H1 (cell line): ENCODE results near the gene DBP. TPM values are rescaled to one million over a fixed set of nuclear protein-coding genes. Genes with fewer than 3 reads are reported as not detected.

ENCODE experiments used
- CTCF ChIA-PET: fragments of 300-600 bp; sonication (Branson Sonifier 250); formaldehyde crosslinking; loops from one replicate; lab custom pipeline; 2021; ENCODE audit not compliant: partially characterized antibody; lab: Charles Lee
- POLR2A ChIA-PET: fragments of 300-600 bp; sonication (Branson Sonifier 250); formaldehyde crosslinking; loops from one replicate; lab custom pipeline; 2021; ENCODE audit warnings: inconsistent platforms; ENCODE audit not compliant: partially characterized antibody; lab: Charles Lee
- DNase-seq, 2 experiments: peaks; one replicate each; pipeline versions ENCODE4 v3.0.0 to v3.0.0-alpha.2; 2010 to 2022; ENCODE audit warnings: low spot score in 2 of 2, low read depth in 1 of 2, mixed read lengths in 1 of 2
- FAIRE-seq: peaks from 2 replicates; lab custom pipeline; 2011; peaks lifted over from hg19 to GRCh38; lab: Jason Lieb, UNC
- H2AFZ ChIP-seq: 2 replicates; pipeline ENCODE4 v1.8.1; 2012; ENCODE audit warnings: low read length, inconsistent platforms
- H2AK5ac ChIP-seq: 2 replicates; pipeline ENCODE4 v1.6.1; 2013; ENCODE audit warnings: low read depth, low read length
- H2BK120ac ChIP-seq: replicated peaks from 2 replicates; pipeline ENCODE3; 2013; ENCODE audit warnings: low read depth, low read length, inconsistent platforms
- H2BK12ac ChIP-seq: 2 replicates; pipeline ENCODE4 v1.6.1; 2013; ENCODE audit warnings: low read depth, low read length
- H2BK15ac ChIP-seq: 2 replicates; pipeline ENCODE4 v1.6.1; 2013; ENCODE audit warnings: low read length
- H2BK20ac ChIP-seq: 2 replicates; pipeline ENCODE4 v1.6.1; 2013; ENCODE audit warnings: low read length
- H2BK5ac ChIP-seq: 2 replicates; pipeline ENCODE4 v1.6.1; 2013; ENCODE audit warnings: low read depth, low read length
- H3K14ac ChIP-seq: 2 replicates; pipeline ENCODE4 v1.6.1; 2013; ENCODE audit warnings: inconsistent platforms; ENCODE audit not compliant: insufficient read length
- H3K18ac ChIP-seq: 2 replicates; pipeline ENCODE4 v1.6.1; 2013; ENCODE audit warnings: low read length; ENCODE audit errors: extremely low read depth
- H3K23ac ChIP-seq: 2 replicates; pipeline ENCODE4 v1.6.1; 2013; ENCODE audit warnings: inconsistent platforms; ENCODE audit not compliant: insufficient read length
- H3K23me2 ChIP-seq: 2 replicates; pipeline ENCODE4 v1.6.1; 2013; ENCODE audit warnings: low read depth, low read length
- H3K27ac ChIP-seq: 2 replicates; pipeline ENCODE4 v1.6.1; 2011; ENCODE audit warnings: low read depth, low read length, inconsistent platforms
- H3K27me3 ChIP-seq, 4 experiments: replicated peaks in 1 of 4; 1 replicate in 1 of 4; 2 replicates in 3 of 4; pipeline versions ENCODE4 v1.6.1 to v1.8.1; 2011 to 2013; ENCODE audit warnings: low read length in 3 of 4, mild to moderate bottlenecking in 3 of 4, inconsistent platforms in 2 of 4, mixed read lengths in 2 of 4, moderate library complexity in 1 of 4; ENCODE audit not compliant: control insufficient read depth in 3 of 4, insufficient read depth in 3 of 4; ENCODE audit errors: extremely low read depth in 1 of 4
- H3K36me3 ChIP-seq, 4 experiments: 2 replicates each; pipeline versions ENCODE4 v1.6.1 to v1.8.1; 2011 to 2013; ENCODE audit warnings: mild to moderate bottlenecking in 4 of 4, low read length in 3 of 4, moderate library complexity in 2 of 4, control low read depth in 1 of 4, inconsistent platforms in 1 of 4; ENCODE audit not compliant: insufficient read depth in 4 of 4, control insufficient read depth in 2 of 4
- H3K4ac ChIP-seq: replicated peaks from 2 replicates; pipeline ENCODE3; 2013; ENCODE audit warnings: low read length, low read depth, mixed read lengths, inconsistent platforms; ENCODE audit not compliant: insufficient read length
- H3K4me1 ChIP-seq, 4 experiments: replicated peaks in 1 of 4; 1 replicate in 1 of 4; 2 replicates in 3 of 4; pipeline versions ENCODE4 v1.6.1 to v1.8.1; 2011 to 2013; ENCODE audit warnings: low read length in 3 of 4, inconsistent platforms in 2 of 4, mixed read lengths in 1 of 4; ENCODE audit not compliant: insufficient read depth in 4 of 4, control insufficient read depth in 3 of 4
- H3K4me2 ChIP-seq, 2 experiments: 2 replicates each; pipeline versions ENCODE4 v1.6.1 to v1.8.1; 2011 to 2013; ENCODE audit warnings: low read depth in 2 of 2, low read length in 2 of 2, control low read depth in 1 of 2, inconsistent platforms in 1 of 2, mild to moderate bottlenecking in 1 of 2; ENCODE audit not compliant: insufficient read depth in 1 of 2
- H3K4me3 ChIP-seq, 4 experiments: fragments of 200-600, 300-600 bp in 1 of 4; sonication (generic), shearing (Covaris generic), sonication (Bioruptor Twin) in 1 of 4; 2 replicates each; pipeline versions ENCODE4 v1.5.1 to v1.8.1; 2011 to 2016; ENCODE audit warnings: low read length in 4 of 4, low read depth in 3 of 4, control low read depth in 2 of 4, inconsistent platforms in 2 of 4, mild to moderate bottlenecking in 2 of 4, mixed read lengths in 1 of 4, moderate library complexity in 1 of 4; ENCODE audit not compliant: insufficient read depth in 2 of 4; ENCODE audit errors: extremely low read depth in 1 of 4
- H3K56ac ChIP-seq: replicated peaks from 2 replicates; pipeline ENCODE3; 2013; ENCODE audit warnings: low read depth, mild to moderate bottlenecking, mixed read lengths, low read length, inconsistent platforms; ENCODE audit not compliant: insufficient read length
- H3K79me1 ChIP-seq: 2 replicates; pipeline ENCODE4 v1.6.1; 2013; ENCODE audit warnings: low read depth, low read length, control low read depth
- H3K79me2 ChIP-seq, 2 experiments: 2 replicates each; pipeline versions ENCODE4 v1.6.1 to v1.8.1; 2012 to 2013; ENCODE audit warnings: low read length in 2 of 2, mild to moderate bottlenecking in 2 of 2, inconsistent platforms in 1 of 2; ENCODE audit not compliant: insufficient read depth in 2 of 2, control insufficient read depth in 1 of 2
- H3K9ac ChIP-seq, 4 experiments: replicated peaks in 1 of 4; 1 replicate in 1 of 4; 2 replicates in 3 of 4; pipeline versions ENCODE4 v1.6.1 to v1.8.1; 2011 to 2013; ENCODE audit warnings: low read depth in 3 of 4, low read length in 3 of 4, control low read depth in 2 of 4, mild to moderate bottlenecking in 2 of 4, moderate library complexity in 2 of 4, inconsistent platforms in 1 of 4; ENCODE audit errors: extremely low read depth in 1 of 4
- H3K9me3 ChIP-seq, 2 experiments: 2 replicates each; pipeline versions ENCODE4 v1.6.1 to v1.8.1; 2012 to 2013; ENCODE audit warnings: mild to moderate bottlenecking in 2 of 2, moderate library complexity in 2 of 2, control low read depth in 1 of 2, inconsistent platforms in 1 of 2, low read depth in 1 of 2, low read length in 1 of 2, mixed read lengths in 1 of 2; ENCODE audit not compliant: insufficient read depth in 2 of 2
- H4K20me1 ChIP-seq, 2 experiments: replicated peaks in 1 of 2; 2 replicates each; pipeline versions ENCODE3 to v1.8.1; 2011 to 2013; ENCODE audit warnings: inconsistent platforms in 2 of 2, low read length in 2 of 2, mild to moderate bottlenecking in 1 of 2; ENCODE audit not compliant: insufficient read depth in 2 of 2, control insufficient read depth in 1 of 2
- H4K5ac ChIP-seq: 2 replicates; pipeline ENCODE4 v1.6.1; 2013; ENCODE audit warnings: low read length, low read depth, mixed read lengths, inconsistent platforms; ENCODE audit not compliant: insufficient read length
- H4K8ac ChIP-seq: 2 replicates; pipeline ENCODE4 v1.8.0; 2013; ENCODE audit warnings: mild to moderate bottlenecking, moderate library complexity, low read length, inconsistent platforms; ENCODE audit not compliant: insufficient read depth; ENCODE audit errors: extremely low read depth
- H4K91ac ChIP-seq: replicated peaks from 2 replicates; pipeline ENCODE3; 2013; ENCODE audit warnings: low read length, mixed read lengths, inconsistent platforms; ENCODE audit not compliant: insufficient read length
- ASH2L ChIP-seq: fragments of 200-600, 300-600 bp; sonication (generic); IDR thresholded peaks from one replicate; pipeline ENCODE4 v1.7.1; 2017; ENCODE audit warnings: low read length
- BACH1 ChIP-seq: IDR thresholded peaks from 2 replicates; pipeline ENCODE4 v1.6.1; 2012; ENCODE audit warnings: low read length, improper control_type of control experiment
- CHD2 ChIP-seq: IDR thresholded peaks from 2 replicates; pipeline ENCODE4 v1.6.1; 2012; ENCODE audit warnings: low read length, improper control_type of control experiment
- EP300 ChIP-seq, 2 experiments: IDR thresholded peaks; 1 replicate in 1 of 2; 2 replicates in 1 of 2; pipeline ENCODE4 v1.6.1; 2011 to 2012; ENCODE audit warnings: low read depth in 2 of 2, low read length in 2 of 2, mild to moderate bottlenecking in 2 of 2, borderline replicate concordance in 1 of 2, inconsistent platforms in 1 of 2, moderate library complexity in 1 of 2
- EZH2 ChIP-seq: fragments of 200-600 bp; sonication (generic); IDR thresholded peaks from 2 replicates; pipeline ENCODE4 v1.7.1; 2012; ENCODE audit warnings: low read depth, mild to moderate bottlenecking, moderate library complexity, low read length, inconsistent platforms; ENCODE audit not compliant: severe bottlenecking
- GABPA ChIP-seq: IDR thresholded peaks from 2 replicates; pipeline ENCODE4 v1.6.1; 2011; ENCODE audit warnings: mild to moderate bottlenecking, low read length, moderate library complexity, borderline replicate concordance; ENCODE audit not compliant: insufficient read depth
- JUND ChIP-seq: IDR thresholded peaks from 2 replicates; pipeline ENCODE4 v1.6.1; 2011; ENCODE audit warnings: mild to moderate bottlenecking, improper control_type of control experiment, low read length
- SIN3A ChIP-seq, 2 experiments: IDR thresholded peaks in 1 of 2; conservative IDR thresholded peaks in 1 of 2; 2 replicates each; pipeline ENCODE4 v1.6.1; 2011 to 2012; ENCODE audit warnings: low read length in 2 of 2, improper control_type of control experiment in 1 of 2, low read depth in 1 of 2, mild to moderate bottlenecking in 1 of 2
- WGBS, 2 experiments: shearing (Covaris generic) in 1 of 2; methylation state at CpG; one replicate each; pipeline versions ENCODE4 v1.1.6 to v1.1.7; 2013 to 2015; ENCODE audit warnings: low lambda C conversion rate in 2 of 2, mixed read lengths in 2 of 2, inconsistent platforms in 1 of 2, low coverage in 1 of 2, missing lambda C conversion rate in 1 of 2; ENCODE audit not compliant: insufficient replicate concordance in 2 of 2, insufficient coverage in 1 of 2, insufficient read length in 1 of 2; ENCODE audit errors: extremely low coverage in 1 of 2, missing lambda C conversion rate in 1 of 2; 5-methylcytosine and 5-hydroxymethylcytosine counted together
- polyA plus RNA-seq, 7 experiments: library from polyadenylated mRNA; depleted of rRNA in 3 of 7; stranded (reverse) in 5 of 7; unstranded in 2 of 7; fragments of >200 nt in 5 of 7; fragments of 200-250 nt in 2 of 7; gene quantifications; 1 replicate in 5 of 7; 2 replicates in 1 of 7; 4 replicates in 1 of 7; pipeline versions ENCODE4 v1.2.1 to v1.2.3, GENCODE V29; 2011 to 2013; ENCODE audit warnings: missing spikeins in 2 of 7, mixed read lengths in 2 of 7
- total RNA-seq: library from RNA; stranded (reverse); fragmentation: NEBNext Ultra II Directional; extraction: Animal tissue kit (Norgen Biotek cat#: 25700); gene quantifications from 2 replicates; pipeline ENCODE4 v1.2.1, GENCODE V29; 2021
- TF ChIP-seq, protein P1 (sequence below): IDR thresholded peaks from 2 replicates; pipeline ENCODE4 v1.6.1; 2011; ENCODE audit warnings: low read length, improper control_type of control experiment

The DBP gene
- total and polyA plus RNA-seq, 2 of the 8 experiments (the other 6 are each of a cell fraction or from before 2014, with no cell fraction given) = 7.5 to 8.3 TPM

- Histone ChIP-seq H3K23me2 (peaks cover 10% of the 10 kb centered on the region), H2BK15ac (no peak overlapping the region), H2BK120ac (no peak overlapping the region), H3K4me2 (peak overlapping the region; percentile 69 to 83), H3K4ac (peak overlapping the region; percentile 49), H2AFZ (no peak overlapping the region), H3K27ac (peak overlapping the region; percentile 71; the same call in 1 of the 2 replicates), H3K36me3 (peaks cover 0 to 11% (median 1%) of the 10 kb centered on the region in 4 experiments; a peak in 1 of 8 replicates), H3K9ac (peak overlapping the region in 3 of 4 experiments; percentile 45 to 58 (median 48); a peak in 5 of 7 replicates), H4K5ac (peak overlapping the region; percentile 31), H2BK5ac (peak overlapping the region; percentile 76; the same call in 1 of the 2 replicates), H3K4me1 (peaks cover 4 to 29% (median 23%) of the 10 kb centered on the region in 4 experiments), H3K56ac (peak overlapping the region; percentile 43), H4K91ac (peak overlapping the region; percentile 31), H2AK5ac (no peak overlapping the region), H3K79me1 (no peaks in the 10 kb centered on the region), H4K8ac (no peak overlapping the region), H3K9me3 (no peaks in the 10 kb centered on the region), H2BK12ac (no peak overlapping the region), H3K14ac (no peak overlapping the region), H3K23ac (no peak overlapping the region), H3K27me3 (no peaks in the 10 kb centered on the region), H3K18ac (peak overlapping the region; percentile 90), H3K79me2 (peaks cover 0 to 6% of the 10 kb centered on the region in 2 experiments; a peak in 2 of 4 replicates), H4K20me1 (peaks cover 2 to 10% of the 10 kb centered on the region in 2 experiments), H3K4me3 (peak overlapping the region; percentile 11 to 55 (median 28); a peak in 7 of 8 replicates), H2BK20ac (no peak overlapping the region)
- CTCF ChIA-PET = interaction anchor here (0.5 to 2.1 kb wide), 17 partner anchors 8 to 432 kb away, joined by 3 to 6 read pairs (median 3); partner anchors contain the start of genes RPL18 and SPHK2
- WGBS, 2 experiments = 2% methylated on average over 44 of the region's 47 CpGs; no CpG with 5 or more reads in 1 of the 2 experiments
- DNase-seq = peak in 1 of 2 experiments; percentile 81
- POLR2A ChIA-PET = interaction anchor here (0.6 to 30.9 kb wide), 20 partner anchors 11 to 338 kb away, joined by 3 to 788 read pairs (median 4); partner anchors contain the start of genes CA11, FAM83E, FUT2 and RPL18
- no peak for FAIRE-seq
- peak; percentile 16; the same call in 1 of the 2 replicates for TF ChIP-seq CHD2
- TF ChIP-seq, protein P1, sequence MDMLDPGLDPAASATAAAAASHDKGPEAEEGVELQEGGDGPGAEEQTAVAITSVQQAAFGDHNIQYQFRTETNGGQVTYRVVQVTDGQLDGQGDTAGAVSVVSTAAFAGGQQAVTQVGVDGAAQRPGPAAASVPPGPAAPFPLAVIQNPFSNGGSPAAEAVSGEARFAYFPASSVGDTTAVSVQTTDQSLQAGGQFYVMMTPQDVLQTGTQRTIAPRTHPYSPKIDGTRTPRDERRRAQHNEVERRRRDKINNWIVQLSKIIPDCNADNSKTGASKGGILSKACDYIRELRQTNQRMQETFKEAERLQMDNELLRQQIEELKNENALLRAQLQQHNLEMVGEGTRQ = peak; percentile 12; the same call in 1 of the 2 replicates
- no peak for TF ChIP-seq JUND
- 0 out of 3 replicates have a peak, but pooled peaks of 1 of the 2 experiments have one; percentile 5 for TF ChIP-seq EP300 (IDR thresholded peaks at IDR 0.05; ENCODE audit: borderline replicate concordance in 1 of 2, low read depth in 2 of 2, low read length in 2 of 2)
- peak in 1 of 2 experiments; percentile 47; a peak in 2 of 4 replicates for TF ChIP-seq SIN3A (conservative IDR thresholded peaks at IDR 0.05 in 1 of 2, IDR thresholded peaks at IDR 0.05 in 1 of 2; ENCODE audit: low read depth in 1 of 2, low read length in 2 of 2)
- no peak for TF ChIP-seq EZH2
- no peak; the same call in 1 of the 2 replicates for TF ChIP-seq GABPA
- peak; percentile 51; the same call in 1 of the 2 replicates for TF ChIP-seq BACH1
- peak; percentile 63 for TF ChIP-seq ASH2L
Observed at GRCh38 chr19:48630296-48631063, 6.7 kb downstream of the DBP start.
